Stimulated activated CD8-positive, alpha-beta memory T cell treated with anti-CD3 and anti-CD28 coated beads, Interleukin-7, amount 100 ng/mL, for 24 hours (primary cell): ENCODE data around the gene DCP1A.

Source experiments
- DNase-seq: peaks from one replicate; pipeline ENCODE4 v3.0.0-alpha.2; 2020; ENCODE audit warnings: low read depth

Gene DCP1A

GRCh38 chr3:53243785-53244184, 103.6 kb downstream of the DCP1A start:
- DNase-seq, result no peak

GRCh38 chr3:53243165-53243564, 104.2 kb downstream of the DCP1A start:
- no peak for DNase-seq

GRCh38 chr3:53242642-53243041, 104.7 kb downstream of the DCP1A start:
- no peak for DNase-seq

GRCh38 chr3:53242155-53242554, 105.2 kb downstream of the DCP1A start:
- no peak for DNase-seq

GRCh38 chr3:53240989-53241972, 106.1 kb downstream of the DCP1A start:
- no peak for DNase-seq

- DNase-seq, result no peak
Measured at GRCh38 chr3:53239800-53240199, 107.5 kb downstream of the DCP1A start.

- DNase-seq, result no peak
Measured at GRCh38 chr3:53238886-53239285, 108.5 kb downstream of the DCP1A start.

- no peak for DNase-seq
Measured at GRCh38 chr3:53238051-53238850, 109.1 kb downstream of the DCP1A start.

GRCh38 chr3:53236112-53236841, 111.1 kb downstream of the DCP1A start:
- DNase-seq, result no peak

GRCh38 chr3:53235545-53235944, 111.8 kb downstream of the DCP1A start:
- DNase-seq, result no peak

GRCh38 chr3:53234841-53235232, 112.5 kb downstream of the DCP1A start:
- no peak for DNase-seq

- no peak for DNase-seq
Measured at GRCh38 chr3:53234130-53234840, 113.1 kb downstream of the DCP1A start.
